HG03520 (cell line): ENCODE results near the gene ITPR2.
"Not testable (repeated sequence)": the region's sequence is repeated elsewhere in the genome, so short reads cannot be mapped to it uniquely, and the experiment has no call there.

Experiments
- ATAC-seq: cut with Tn5 transposase; IDR thresholded peaks from one replicate; pipeline ENCODE4 v1.9.1; 2021; ENCODE audit warnings: mild to moderate bottlenecking, moderate library complexity; ENCODE audit not compliant: unreplicated experiment

Gene ITPR2

DNA sequence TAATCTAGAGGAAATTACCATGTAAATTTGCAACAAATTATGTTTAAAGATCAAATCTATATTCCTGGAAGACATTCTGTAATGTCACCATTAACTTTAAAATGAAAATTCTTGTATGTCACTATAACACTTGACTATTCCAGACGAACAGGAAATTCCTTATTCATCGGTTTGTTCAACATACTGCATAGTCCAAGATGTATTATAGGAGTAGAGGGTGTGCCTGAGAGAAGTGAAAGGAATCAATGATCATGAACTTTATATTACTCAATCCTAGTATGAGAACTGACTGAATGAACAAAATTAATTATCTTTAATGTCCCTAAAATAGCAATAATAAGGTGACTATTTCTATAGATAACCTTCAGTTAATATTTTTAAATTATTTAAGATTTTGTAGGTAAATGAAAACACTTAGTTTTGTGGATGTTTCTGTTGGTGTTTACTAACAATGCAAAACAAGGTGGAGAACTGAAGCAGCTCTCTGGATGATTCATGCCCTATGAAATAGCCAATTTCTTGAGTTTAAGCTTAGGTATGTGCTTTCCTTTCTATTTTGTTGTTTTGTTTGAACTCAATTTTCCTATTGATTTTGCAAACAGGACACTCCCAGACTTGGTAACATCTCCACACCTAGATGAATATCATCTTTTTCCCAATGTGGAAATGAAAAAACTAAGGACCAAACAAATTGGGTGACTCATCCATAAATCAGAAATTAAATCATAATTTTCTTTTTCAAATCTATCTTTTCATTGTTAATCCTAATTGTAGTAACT lies 18.2 kb upstream of the ITPR2 start:
- no peak for ATAC-seq

GRCh38 chr12:26848156-26848825 lies 15.3 kb upstream of the ITPR2 start:
- no peak for ATAC-seq

DNA sequence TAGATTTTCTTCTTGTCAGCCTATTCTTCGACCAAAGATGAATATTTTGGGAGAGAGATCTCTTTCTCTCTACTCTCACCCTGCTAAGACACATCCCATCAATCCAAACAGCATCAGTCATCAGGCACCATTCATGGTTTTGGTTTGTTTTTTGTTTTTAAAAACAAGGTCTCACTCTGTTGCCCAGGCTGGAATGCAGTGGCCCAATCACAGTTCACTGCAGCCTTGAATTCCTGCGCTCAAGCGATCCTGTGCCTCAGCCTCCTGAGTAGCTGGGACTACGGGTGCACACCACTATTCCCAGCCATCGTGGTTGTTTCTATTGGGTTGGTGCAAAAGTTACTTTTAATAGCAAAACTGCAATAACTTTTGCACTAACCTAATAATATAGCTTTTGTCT lies 14.4 kb upstream of the ITPR2 start:
- ATAC-seq = no peak

- no peak for ATAC-seq
These were observed 13.4 kb upstream of the ITPR2 start for GRCh38 chr12:26846416-26846815.

GRCh38 chr12:26845984-26846383 lies 13.0 kb upstream of the ITPR2 start:
- ATAC-seq = no peak

DNA sequence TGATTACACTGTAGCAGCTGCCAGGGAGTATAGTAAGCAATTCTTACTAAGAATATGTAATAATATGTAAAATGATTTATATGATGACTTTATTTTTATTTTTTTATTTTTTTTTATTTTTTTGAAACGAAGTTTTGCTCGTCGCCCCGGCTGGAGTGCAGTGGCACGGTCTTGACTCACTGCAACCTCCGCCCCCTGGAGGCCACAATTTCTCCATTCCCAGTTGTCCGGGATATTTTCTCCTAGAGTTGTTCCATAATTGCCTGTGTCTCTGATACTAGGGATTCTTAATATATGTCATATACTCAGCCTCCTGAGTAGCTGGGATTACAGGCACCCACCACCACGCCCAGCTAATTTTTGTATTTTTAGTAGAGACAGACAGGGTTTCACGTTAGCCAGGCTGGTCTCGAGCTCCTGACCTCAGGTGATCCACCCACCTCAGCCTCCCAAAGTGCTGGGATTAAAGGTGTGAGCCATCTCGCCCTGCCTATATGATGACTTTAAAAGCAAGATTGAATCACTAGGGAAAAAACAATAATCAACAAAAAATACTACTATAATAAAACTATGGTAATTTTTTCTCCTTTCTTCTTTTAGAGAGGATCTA lies 12.2 kb upstream of the ITPR2 start:
- ATAC-seq = no peak

DNA sequence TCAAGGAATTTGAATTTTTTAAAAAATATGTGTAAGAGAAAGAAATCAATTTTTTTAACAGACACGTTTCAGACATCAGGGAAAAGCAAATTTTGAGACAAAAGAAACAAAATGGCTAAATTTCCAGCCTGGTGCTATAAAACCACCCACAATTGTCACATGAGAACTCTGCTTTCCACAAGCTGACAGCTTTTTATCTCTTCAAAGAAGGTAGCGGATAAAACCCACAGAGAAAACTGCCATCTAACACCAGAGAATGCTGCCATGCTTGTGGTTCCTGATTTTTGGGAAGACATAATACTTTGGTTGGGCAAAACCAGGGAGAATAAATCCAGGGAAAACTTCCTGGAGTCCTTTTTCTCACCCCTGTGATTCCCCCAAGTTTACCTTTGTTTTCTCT lies 10.3 kb upstream of the ITPR2 start:
- ATAC-seq = no peak

DNA sequence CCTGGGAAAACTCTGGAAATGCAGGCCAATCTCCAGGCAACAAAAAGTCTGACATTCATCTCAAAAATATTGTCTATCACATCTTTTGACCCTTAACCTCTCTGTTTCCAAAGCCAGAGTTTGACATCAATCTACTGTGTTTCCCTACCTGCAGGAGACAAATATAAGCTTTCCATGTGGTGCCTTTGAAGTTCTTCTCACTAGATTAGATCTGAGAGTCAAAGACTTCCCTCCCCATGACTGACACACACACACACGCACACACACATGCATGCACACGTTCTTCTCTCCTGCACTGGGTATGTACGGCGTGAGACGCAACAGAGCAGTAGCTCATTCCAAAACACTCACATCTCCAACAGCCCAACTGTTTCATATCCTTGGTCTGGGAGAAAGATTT lies 8.1 kb upstream of the ITPR2 start:
- ATAC-seq = no peak

DNA sequence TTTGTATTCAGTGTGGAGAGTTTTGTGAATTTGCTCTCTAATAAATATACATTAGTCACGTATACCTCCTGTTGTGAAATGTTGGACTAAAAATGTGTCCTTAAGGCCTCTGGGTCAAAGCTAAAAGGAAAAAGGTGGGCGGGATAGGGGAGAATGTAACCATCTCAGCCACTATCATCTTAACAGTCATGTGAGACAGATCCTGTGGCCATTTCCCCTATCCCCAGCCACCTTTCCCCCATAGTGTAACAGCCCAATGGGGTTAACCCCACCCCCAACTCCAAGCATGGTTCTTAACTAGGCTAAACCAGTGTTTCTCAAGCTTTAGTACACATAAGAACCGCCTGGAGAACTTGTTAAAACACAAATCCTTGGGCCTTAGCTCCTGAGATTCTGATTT lies 6.5 kb upstream of the ITPR2 start:
- ATAC-seq = no peak

- no peak for ATAC-seq
These were observed 6.0 kb upstream of the ITPR2 start for GRCh38 chr12:26838888-26839416.

DNA sequence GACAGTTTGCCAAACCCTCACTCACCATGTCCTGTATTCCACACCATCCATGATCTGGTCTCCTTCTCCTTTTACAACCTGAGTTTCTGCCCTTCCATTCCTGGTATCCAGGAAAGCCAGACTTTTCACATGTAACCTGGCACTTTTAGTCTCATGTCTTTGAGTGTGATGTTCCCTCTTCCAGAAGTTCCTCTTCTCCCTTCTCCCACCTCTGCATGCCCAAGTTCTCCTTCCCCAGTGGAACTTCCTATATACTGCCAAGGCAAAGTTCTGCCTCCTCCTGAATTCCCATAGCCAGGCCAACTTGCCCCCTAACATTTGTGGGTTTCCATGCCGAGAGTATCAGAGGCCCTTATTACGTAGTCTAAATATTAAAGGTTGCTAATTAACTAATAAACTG lies 3.2 kb upstream of the ITPR2 start:
- ATAC-seq = no peak

GRCh38 chr12:26834503-26835060 lies 1.6 kb upstream of the ITPR2 start:
- not testable (repeated sequence) for ATAC-seq

GRCh38 chr12:26833743-26834490 lies 923 bp upstream of the ITPR2 start:
- no peak for ATAC-seq

DNA sequence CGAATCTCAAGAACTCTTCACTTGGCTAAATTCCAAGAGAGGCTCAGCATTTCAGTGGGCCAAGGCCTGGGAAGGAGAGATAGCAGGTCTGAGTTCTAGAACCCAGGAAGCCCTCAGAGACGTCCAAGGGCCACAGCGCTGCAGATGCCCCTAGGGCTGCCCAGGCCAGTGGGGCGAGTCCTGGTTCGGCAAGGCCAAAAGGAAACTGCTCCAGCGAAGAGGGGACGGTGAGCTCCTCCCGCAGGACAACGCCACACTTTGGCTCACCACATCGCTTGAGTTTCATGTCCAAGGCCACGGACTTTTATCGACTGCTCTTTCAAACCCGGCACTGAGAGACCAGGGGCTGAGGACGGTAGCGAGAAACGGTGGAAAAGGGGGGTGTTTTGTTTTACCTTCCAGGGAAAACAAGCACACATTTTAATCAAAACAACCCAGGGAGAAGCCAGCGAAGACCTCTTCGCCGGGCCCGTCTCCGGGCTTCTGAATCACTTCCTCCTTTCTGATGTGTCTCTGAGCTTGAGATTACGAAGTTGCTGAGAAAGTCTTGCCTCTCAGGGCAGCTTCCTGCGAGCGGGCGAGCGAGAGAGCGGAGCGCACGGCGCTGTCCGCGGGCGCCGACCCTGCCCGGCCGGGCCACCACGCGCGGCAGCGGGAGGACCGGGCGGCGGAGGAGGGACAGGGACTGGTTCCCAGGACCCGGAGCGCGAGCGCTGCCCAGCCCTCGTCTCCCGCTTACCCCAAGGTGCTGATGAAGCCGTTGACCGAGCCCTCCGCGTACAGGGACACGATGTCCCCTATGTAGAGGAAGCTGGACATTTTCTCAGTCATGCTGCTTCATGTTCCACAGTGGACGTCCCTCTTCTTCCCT lies 808 bp downstream of the ITPR2 start:
- peak; percentile 46 for ATAC-seq

DNA sequence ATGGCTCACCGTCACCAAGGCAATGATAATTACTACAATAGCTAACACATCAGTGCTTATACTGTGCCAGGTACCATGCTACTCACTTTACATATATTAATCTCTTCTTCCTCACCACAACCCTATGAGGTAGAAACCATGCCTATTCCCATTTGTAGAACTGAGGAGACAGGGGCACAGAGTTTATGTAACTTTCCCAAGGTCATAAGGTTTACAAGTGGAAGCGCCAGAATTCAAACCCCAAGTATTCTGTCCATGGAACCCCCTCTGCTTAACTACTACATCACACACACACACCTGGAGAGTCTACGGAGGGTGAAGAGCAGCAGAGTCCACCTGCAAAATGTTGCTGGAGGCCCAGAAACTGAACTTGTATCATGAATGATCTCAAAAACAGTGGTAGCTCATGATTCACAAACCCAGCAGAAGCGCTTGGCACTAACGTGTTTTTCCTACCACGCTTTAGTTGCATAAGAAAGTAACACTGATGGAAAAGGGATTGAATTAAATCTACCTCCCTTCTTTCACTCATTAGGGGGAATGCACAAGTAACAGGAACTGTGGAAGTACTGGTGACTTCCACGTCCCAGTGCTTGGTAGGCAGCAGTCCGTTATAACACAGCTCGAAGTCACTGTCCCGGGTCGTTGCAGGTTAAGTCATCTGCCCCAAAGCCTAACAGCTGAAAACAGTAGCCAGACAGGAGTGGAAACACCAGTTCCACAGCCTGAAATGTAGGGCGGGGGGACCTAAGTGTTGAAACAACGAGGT lies 2.0 kb downstream of the ITPR2 start:
- ATAC-seq = no peak

- ATAC-seq = no peak
These were observed 2.6 kb downstream of the ITPR2 start for GRCh38 chr12:26830363-26830762.

- ATAC-seq = no peak
These were observed 4.5 kb downstream of the ITPR2 start for GRCh38 chr12:26828280-26829073.

GRCh38 chr12:26826437-26826836 lies 6.6 kb downstream of the ITPR2 start:
- no peak for ATAC-seq
